Neural cell (in vitro differentiated cells): ENCODE results near the gene ARL4C. TPM values are rescaled to one million over a fixed set of nuclear protein-coding genes. Genes with fewer than 3 reads are reported as not detected.

ENCODE experiments used
- H2AFZ ChIP-seq: fragments of 200-600, 300-800 bp; sonication (generic), shearing (Covaris generic); 2 replicates; pipeline ENCODE4 v1.6.0; 2014; ENCODE audit warnings: low read depth, mild to moderate bottlenecking, antibody characterized with exemption, low read length, moderate library complexity
- H3F3A ChIP-seq: fragments of 200-600 bp; shearing (Covaris generic); 2 replicates; pipeline ENCODE4 v1.6.1; 2016; ENCODE audit warnings: mild to moderate bottlenecking, moderate library complexity, mixed read lengths, antibody characterized with exemption, low read length; ENCODE audit not compliant: insufficient read depth, poor library complexity, severe bottlenecking
- H3K27ac ChIP-seq: fragments of 200-600, 300-800 bp; sonication (generic), shearing (Covaris generic); 2 replicates; pipeline ENCODE4 v1.5.1; 2014; ENCODE audit warnings: mild to moderate bottlenecking, low read length, moderate library complexity
- H3K27me3 ChIP-seq: fragments of 300-800, 200-600 bp; sonication (generic), shearing (Covaris generic); 2 replicates; pipeline ENCODE4 v1.6.0; 2014; ENCODE audit warnings: mild to moderate bottlenecking, low read depth, low read length, moderate library complexity; ENCODE audit not compliant: insufficient read depth
- H3K36me3 ChIP-seq: fragments of 300-800, 200-600 bp; sonication (generic), shearing (Covaris generic); 2 replicates; pipeline ENCODE4 v1.5.1; 2014; ENCODE audit warnings: mild to moderate bottlenecking, antibody characterized with exemption, low read length, moderate library complexity; ENCODE audit not compliant: insufficient read depth
- H3K4me2 ChIP-seq: fragments of 300-800, 200-600 bp; sonication (generic), shearing (Covaris generic); 2 replicates; pipeline ENCODE4 v1.6.0; 2014; ENCODE audit warnings: mild to moderate bottlenecking, low read length
- H3K4me3 ChIP-seq: fragments of 300-800, 200-600 bp; sonication (generic), shearing (Covaris generic); 2 replicates; pipeline ENCODE4 v1.5.1; 2014; ENCODE audit warnings: mild to moderate bottlenecking, low read length, moderate library complexity
- H3K79me2 ChIP-seq: fragments of 200-600 bp; shearing (Covaris generic); replicated peaks from 2 replicates; pipeline ENCODE4 v1.6.0; 2014; ENCODE audit warnings: mild to moderate bottlenecking, low read length, moderate library complexity; ENCODE audit not compliant: insufficient read depth
- H3K9ac ChIP-seq: fragments of 300-800, 200-600 bp; sonication (generic), shearing (Covaris generic); 2 replicates; pipeline ENCODE4 v1.6.1; 2016; ENCODE audit warnings: mild to moderate bottlenecking, low read length, mixed read lengths
- H3K9me2 ChIP-seq: fragments of 200-600 bp; shearing (Covaris generic); 2 replicates; pipeline ENCODE4 v1.6.1; 2016; ENCODE audit warnings: mild to moderate bottlenecking, low read length, mixed read lengths; ENCODE audit not compliant: insufficient read depth
- H3K9me3 ChIP-seq: fragments of 200-600, 300-800 bp; sonication (generic), shearing (Covaris generic); 2 replicates; pipeline ENCODE4 v1.6.1; 2016; ENCODE audit warnings: mild to moderate bottlenecking, mixed run types, low read length, moderate library complexity, mixed read lengths
- H4K20me1 ChIP-seq: fragments of 200-600 bp; shearing (Covaris generic); 2 replicates; pipeline ENCODE4 v1.6.1; 2016; ENCODE audit warnings: mild to moderate bottlenecking, mixed run types; ENCODE audit not compliant: insufficient read depth
- EP300 ChIP-seq: fragments of 450-650 bp; conservative IDR thresholded peaks from 2 replicates; pipeline ENCODE4 v1.6.1; 2014; ENCODE audit warnings: antibody characterized with exemption, mild to moderate bottlenecking, moderate library complexity; ENCODE audit not compliant: poor library complexity, severe bottlenecking
- EZH2 ChIP-seq: fragments of 200-600, 300-800 bp; shearing (Covaris generic), sonication (generic); IDR thresholded peaks from 2 replicates; pipeline ENCODE4 v1.6.1; 2014; ENCODE audit warnings: antibody characterized with exemption, low read length, borderline replicate concordance, mild to moderate bottlenecking; ENCODE audit not compliant: insufficient read depth, poor library complexity, severe bottlenecking
- MXI1 ChIP-seq: fragments of 450-650 bp; conservative IDR thresholded peaks from 2 replicates; pipeline ENCODE4 v1.6.1; 2014; ENCODE audit warnings: antibody characterized with exemption, mild to moderate bottlenecking; ENCODE audit not compliant: poor library complexity, severe bottlenecking
- POLR2AphosphoS5 ChIP-seq: IDR thresholded peaks from 2 replicates; pipeline ENCODE4 v1.6.1; 2012
- RAD21 ChIP-seq: fragments of 450-650 bp; conservative IDR thresholded peaks from 2 replicates; pipeline ENCODE4 v1.6.1; 2014; ENCODE audit warnings: antibody characterized with exemption, mild to moderate bottlenecking, moderate library complexity
- SMC3 ChIP-seq: fragments of 450-650 bp; conservative IDR thresholded peaks from 2 replicates; pipeline ENCODE4 v1.6.1; 2014; ENCODE audit warnings: antibody characterized with exemption, mild to moderate bottlenecking, moderate library complexity; ENCODE audit not compliant: poor library complexity
- TAF1 ChIP-seq: IDR thresholded peaks from 2 replicates; pipeline ENCODE4 v1.6.1; 2012; ENCODE audit warnings: low read depth
- polyA plus RNA-seq: library from polyadenylated mRNA; depleted of rRNA; stranded (reverse); fragments of >200 nt; gene quantifications from 2 replicates; pipeline ENCODE4 v1.2.3, GENCODE V29; 2014
- TF ChIP-seq, protein P1 (sequence below): fragments of 450-650 bp; IDR thresholded peaks from 2 replicates; pipeline ENCODE4 v1.5.1; 2014; ENCODE audit warnings: antibody characterized with exemption, mild to moderate bottlenecking, moderate library complexity; ENCODE audit not compliant: poor library complexity, severe bottlenecking
- TF ChIP-seq, protein P2 (sequence below): IDR thresholded peaks from 2 replicates; pipeline ENCODE4 v1.6.1; 2012; ENCODE audit warnings: borderline replicate concordance

Gene ARL4C
- polyA plus RNA-seq, 1 donor from 2014 or later = 20.3 TPM

DNA sequence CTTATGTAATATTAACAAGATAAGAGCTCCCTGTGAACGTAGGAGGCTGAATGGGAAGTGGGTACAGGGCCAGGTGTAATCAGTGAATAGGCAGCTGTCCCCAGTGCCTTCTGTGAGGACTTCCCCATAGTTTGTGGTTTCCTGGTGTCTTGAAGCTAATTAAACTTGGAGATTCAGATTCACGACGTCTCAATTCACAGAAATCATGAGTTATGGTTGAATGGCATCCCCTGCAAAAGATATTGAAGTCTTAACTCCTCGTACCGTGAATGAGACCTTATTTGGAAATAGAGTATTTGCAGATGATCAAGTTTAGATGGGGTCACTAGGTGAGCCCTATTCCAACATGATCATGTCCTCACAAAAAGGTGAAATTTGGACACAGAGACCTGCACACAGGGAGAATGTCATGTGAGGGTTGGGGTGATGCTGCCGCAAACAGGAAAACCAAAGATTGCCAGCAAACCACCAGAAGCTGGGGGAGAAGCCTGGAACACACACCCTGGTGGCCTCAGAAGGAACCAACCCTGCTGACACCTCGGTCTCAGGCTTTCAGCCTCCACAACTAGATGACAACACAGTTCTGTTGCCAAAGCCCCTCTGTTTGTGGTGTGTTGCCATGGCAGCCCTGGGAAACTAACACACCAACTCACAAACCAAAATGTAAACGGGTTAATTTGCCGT is 13.2 kb downstream of the ARL4C start:
- TF ChIP-seq RAD21 (no peak), SMC3 (no peak), TAF1 (no peak), MXI1 (no peak), EP300 (no peak), EZH2 (no peak), POLR2AphosphoS5 (no peak)
- TF ChIP-seq, protein P1, sequence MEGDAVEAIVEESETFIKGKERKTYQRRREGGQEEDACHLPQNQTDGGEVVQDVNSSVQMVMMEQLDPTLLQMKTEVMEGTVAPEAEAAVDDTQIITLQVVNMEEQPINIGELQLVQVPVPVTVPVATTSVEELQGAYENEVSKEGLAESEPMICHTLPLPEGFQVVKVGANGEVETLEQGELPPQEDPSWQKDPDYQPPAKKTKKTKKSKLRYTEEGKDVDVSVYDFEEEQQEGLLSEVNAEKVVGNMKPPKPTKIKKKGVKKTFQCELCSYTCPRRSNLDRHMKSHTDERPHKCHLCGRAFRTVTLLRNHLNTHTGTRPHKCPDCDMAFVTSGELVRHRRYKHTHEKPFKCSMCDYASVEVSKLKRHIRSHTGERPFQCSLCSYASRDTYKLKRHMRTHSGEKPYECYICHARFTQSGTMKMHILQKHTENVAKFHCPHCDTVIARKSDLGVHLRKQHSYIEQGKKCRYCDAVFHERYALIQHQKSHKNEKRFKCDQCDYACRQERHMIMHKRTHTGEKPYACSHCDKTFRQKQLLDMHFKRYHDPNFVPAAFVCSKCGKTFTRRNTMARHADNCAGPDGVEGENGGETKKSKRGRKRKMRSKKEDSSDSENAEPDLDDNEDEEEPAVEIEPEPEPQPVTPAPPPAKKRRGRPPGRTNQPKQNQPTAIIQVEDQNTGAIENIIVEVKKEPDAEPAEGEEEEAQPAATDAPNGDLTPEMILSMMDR = no peak
- TF ChIP-seq, protein P2, sequence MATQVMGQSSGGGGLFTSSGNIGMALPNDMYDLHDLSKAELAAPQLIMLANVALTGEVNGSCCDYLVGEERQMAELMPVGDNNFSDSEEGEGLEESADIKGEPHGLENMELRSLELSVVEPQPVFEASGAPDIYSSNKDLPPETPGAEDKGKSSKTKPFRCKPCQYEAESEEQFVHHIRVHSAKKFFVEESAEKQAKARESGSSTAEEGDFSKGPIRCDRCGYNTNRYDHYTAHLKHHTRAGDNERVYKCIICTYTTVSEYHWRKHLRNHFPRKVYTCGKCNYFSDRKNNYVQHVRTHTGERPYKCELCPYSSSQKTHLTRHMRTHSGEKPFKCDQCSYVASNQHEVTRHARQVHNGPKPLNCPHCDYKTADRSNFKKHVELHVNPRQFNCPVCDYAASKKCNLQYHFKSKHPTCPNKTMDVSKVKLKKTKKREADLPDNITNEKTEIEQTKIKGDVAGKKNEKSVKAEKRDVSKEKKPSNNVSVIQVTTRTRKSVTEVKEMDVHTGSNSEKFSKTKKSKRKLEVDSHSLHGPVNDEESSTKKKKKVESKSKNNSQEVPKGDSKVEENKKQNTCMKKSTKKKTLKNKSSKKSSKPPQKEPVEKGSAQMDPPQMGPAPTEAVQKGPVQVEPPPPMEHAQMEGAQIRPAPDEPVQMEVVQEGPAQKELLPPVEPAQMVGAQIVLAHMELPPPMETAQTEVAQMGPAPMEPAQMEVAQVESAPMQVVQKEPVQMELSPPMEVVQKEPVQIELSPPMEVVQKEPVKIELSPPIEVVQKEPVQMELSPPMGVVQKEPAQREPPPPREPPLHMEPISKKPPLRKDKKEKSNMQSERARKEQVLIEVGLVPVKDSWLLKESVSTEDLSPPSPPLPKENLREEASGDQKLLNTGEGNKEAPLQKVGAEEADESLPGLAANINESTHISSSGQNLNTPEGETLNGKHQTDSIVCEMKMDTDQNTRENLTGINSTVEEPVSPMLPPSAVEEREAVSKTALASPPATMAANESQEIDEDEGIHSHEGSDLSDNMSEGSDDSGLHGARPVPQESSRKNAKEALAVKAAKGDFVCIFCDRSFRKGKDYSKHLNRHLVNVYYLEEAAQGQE = no peak
- no peak overlapping the region for H3K27ac ChIP-seq

DNA sequence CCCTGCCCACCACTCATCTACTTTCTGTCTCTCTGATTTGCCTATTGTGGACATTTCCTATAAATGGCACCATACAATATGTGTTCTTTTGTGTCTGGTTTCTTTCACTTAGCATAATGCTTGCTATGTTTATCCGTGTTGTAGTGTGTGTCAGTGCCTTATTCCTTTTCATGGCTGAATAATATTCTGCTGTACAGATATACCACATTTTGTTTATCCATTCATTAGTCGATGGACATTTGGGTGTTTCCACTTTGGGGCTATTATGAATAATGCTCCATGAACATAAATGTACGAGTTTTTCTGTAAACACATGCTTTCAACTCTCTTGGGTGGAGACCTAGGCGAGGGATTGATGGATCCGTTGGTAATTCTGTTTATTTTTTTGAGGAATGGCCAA is 15.6 kb downstream of the ARL4C start:
- H2AFZ ChIP-seq = no peak overlapping the region
- TF ChIP-seq EZH2 (no peak), RAD21 (no peak), MXI1 (no peak), SMC3 (no peak), POLR2AphosphoS5 (no peak)
- TF ChIP-seq, protein P2 = no peak
- H3K4me3 ChIP-seq = no peak overlapping the region
- H3K36me3 ChIP-seq = no peaks in the 10 kb centered on the region
- H3K79me2 ChIP-seq = no peaks in the 10 kb centered on the region
- H3K9ac ChIP-seq = no peak overlapping the region
- no peak overlapping the region for H3K27ac ChIP-seq
- H3K9me3 ChIP-seq = no peaks in the 10 kb centered on the region
- no peaks in the 10 kb centered on the region for H3K27me3 ChIP-seq
- H3F3A ChIP-seq = no peaks in the 10 kb centered on the region
- H3K4me2 ChIP-seq = no peak overlapping the region
- no peaks in the 10 kb centered on the region for H4K20me1 ChIP-seq
- no peaks in the 10 kb centered on the region for H3K9me2 ChIP-seq

More for the DNA sequence above, 13.2 kb downstream of the ARL4C start:
- Histone ChIP-seq H3K79me2 (no peaks in the 10 kb centered on the region), H2AFZ (no peak overlapping the region), H3K4me3 (no peak overlapping the region), H4K20me1 (no peaks in the 10 kb centered on the region), H3K4me2 (no peak overlapping the region), H3K9me2 (no peaks in the 10 kb centered on the region), H3K9me3 (no peaks in the 10 kb centered on the region), H3F3A (no peaks in the 10 kb centered on the region), H3K36me3 (no peaks in the 10 kb centered on the region), H3K9ac (no peak overlapping the region), H3K27me3 (no peaks in the 10 kb centered on the region)
